ENCODE measurements around the gene FRK.

Gene FRK

DNA sequence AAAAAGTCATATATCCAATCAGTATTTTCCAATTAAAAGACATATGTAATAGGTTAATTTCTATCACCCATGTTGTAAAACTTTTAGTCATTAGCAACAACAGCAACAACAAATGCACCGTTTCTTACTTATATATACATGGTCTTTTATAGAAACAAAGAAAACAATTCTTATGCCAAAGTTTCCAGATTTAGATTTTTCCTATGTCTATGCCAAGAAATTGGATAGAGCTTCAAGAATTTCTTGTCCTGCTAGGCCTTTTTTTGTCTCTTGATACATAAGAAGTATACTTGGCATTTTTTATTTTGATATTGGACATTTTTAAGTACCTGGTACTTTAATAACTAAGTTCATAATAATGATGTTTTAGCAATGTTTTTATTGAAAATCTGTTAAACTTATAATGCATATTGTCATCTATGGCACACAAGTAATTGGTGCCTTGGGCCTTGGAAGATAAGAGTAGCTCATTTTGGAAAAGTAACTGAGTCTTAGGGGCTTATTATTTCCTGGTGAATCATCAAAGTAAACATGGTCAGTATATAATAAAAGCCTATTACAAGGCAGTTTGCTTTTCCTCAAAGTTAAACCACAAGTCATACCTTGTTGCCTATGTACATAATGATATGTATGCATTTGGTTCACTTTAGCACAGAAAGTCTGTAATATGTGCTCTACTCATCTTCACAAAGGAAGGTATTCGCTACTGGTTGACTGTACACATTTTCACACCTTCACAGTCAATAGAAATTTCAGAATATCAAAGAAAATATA, 10.1 kb upstream of the FRK start:
- H3K27me3 ChIP-seq (ENCODE audit: control insufficient read depth, insufficient read depth, low read length) = no peaks in the 10 kb centered on the region
- H3K9ac ChIP-seq (ENCODE audit: low read length) = no peak overlapping the region
- no peaks in the 10 kb centered on the region for H3K4me1 ChIP-seq (ENCODE audit: control insufficient read depth, insufficient read depth, low read length)
- H3K36me3 ChIP-seq (ENCODE audit: control insufficient read depth, insufficient read depth, low read length) = no peaks in the 10 kb centered on the region
- H3K27ac ChIP-seq (ENCODE audit: low read depth, low read length) = no peak overlapping the region
- H3K4me3 ChIP-seq (ENCODE audit: low read length) = no peak overlapping the region

DNA sequence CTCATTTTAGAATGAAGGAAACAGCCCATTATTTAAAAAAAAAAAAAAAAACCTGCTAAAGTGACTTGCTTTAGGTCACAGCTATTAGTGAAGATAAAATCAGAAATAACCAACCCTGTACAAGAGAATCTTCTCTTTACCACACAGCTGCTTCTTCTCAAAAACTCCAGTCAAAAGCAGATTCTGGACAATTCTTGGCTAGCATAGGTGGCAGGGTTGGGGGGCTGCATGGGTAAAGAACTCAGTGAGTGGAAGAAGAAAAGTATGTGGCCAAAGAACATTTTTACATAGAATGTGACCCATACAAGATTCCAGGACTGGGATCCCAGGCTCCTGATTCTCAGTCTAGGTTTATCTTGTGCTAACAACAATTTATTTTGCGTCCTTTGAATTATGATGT, 9.4 kb upstream of the FRK start:
- Histone ChIP-seq H3K27ac (ENCODE audit: low read depth, low read length) (no peak overlapping the region), H3K36me3 (ENCODE audit: control insufficient read depth, insufficient read depth, low read length) (no peaks in the 10 kb centered on the region), H3K4me1 (ENCODE audit: control insufficient read depth, insufficient read depth, low read length) (no peaks in the 10 kb centered on the region), H3K9ac (ENCODE audit: low read length) (no peak overlapping the region), H3K27me3 (ENCODE audit: control insufficient read depth, insufficient read depth, low read length) (no peaks in the 10 kb centered on the region), H3K4me3 (ENCODE audit: low read length) (no peak overlapping the region)

DNA sequence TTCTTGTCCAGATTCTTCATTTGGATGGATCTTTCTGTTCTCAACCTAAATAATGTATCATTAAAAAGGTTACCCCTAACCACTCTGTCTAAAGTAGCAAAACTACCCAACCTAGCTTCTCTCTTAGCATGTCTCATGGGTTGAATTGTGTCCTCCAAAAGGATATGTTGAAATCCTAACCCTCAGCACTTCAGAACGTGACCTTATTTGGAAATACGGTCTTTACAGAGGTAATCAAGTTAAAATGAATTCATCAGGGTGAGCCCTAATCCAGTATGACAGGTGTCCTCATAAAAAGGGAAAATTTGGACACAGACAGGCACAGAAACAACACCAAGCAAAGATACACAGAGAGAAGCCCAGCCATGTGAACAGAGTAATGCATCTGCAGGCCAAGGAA, 6.1 kb upstream of the FRK start:
- Histone ChIP-seq H3K27ac (ENCODE audit: low read depth, low read length) (no peak overlapping the region), H3K4me3 (ENCODE audit: low read length) (no peak overlapping the region), H3K36me3 (ENCODE audit: control insufficient read depth, insufficient read depth, low read length) (no peaks in the 10 kb centered on the region), H3K4me1 (ENCODE audit: control insufficient read depth, insufficient read depth, low read length) (no peaks in the 10 kb centered on the region), H3K9ac (ENCODE audit: low read length) (no peak overlapping the region), H3K27me3 (ENCODE audit: control insufficient read depth, insufficient read depth, low read length) (no peaks in the 10 kb centered on the region)

DNA sequence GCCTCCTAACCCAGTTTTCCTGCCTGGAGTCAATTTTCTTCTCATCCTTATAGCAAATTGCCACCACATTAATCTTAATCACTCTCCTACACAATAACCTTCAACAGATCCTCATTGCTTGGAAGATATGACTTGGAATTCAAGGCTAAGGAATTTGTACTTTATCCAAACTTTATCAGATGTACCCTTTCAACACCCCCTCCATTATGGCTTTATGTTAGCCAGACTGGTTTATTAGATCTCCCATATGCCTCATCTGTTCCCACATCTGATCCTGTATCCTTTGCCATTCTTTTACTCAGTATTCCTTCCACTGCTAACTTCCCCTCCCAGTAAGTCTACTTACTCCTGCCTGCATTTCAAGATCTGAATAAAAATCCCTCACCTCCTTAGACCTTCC, 4.0 kb upstream of the FRK start:
- H3K4me1 ChIP-seq (ENCODE audit: control insufficient read depth, insufficient read depth, low read length) = no peaks in the 10 kb centered on the region
- H3K27me3 ChIP-seq (ENCODE audit: control insufficient read depth, insufficient read depth, low read length) = no peaks in the 10 kb centered on the region
- H3K4me3 ChIP-seq (ENCODE audit: low read length) = no peak overlapping the region
- no peak overlapping the region for H3K9ac ChIP-seq (ENCODE audit: low read length)
- no peaks in the 10 kb centered on the region for H3K36me3 ChIP-seq (ENCODE audit: control insufficient read depth, insufficient read depth, low read length)
- H3K27ac ChIP-seq (ENCODE audit: low read depth, low read length) = no peak overlapping the region

DNA sequence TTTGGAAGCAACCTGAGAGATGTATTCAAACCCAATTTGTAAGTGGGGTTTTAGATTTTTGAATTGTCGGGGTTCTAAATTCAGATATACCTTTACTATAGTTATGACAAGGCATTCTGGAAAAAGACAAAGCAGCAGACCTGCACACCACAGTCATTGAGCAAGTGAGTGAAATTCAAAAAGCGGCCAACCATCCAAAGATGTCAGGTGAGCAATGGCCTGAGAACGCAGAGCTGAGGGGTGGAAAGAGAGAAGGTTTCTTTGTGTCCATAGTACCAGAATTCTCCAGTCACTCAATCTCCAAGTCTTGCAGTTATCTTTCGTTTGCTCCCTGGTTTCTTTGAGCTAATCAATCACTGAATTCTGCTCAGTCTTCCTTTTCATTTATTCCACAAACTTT, 1.8 kb upstream of the FRK start:
- Histone ChIP-seq H3K9ac (ENCODE audit: low read length) (no peak overlapping the region), H3K27me3 (ENCODE audit: control insufficient read depth, insufficient read depth, low read length) (no peaks in the 10 kb centered on the region), H3K36me3 (ENCODE audit: control insufficient read depth, insufficient read depth, low read length) (no peaks in the 10 kb centered on the region), H3K27ac (ENCODE audit: low read depth, low read length) (no peak overlapping the region), H3K4me1 (ENCODE audit: control insufficient read depth, insufficient read depth, low read length) (no peaks in the 10 kb centered on the region), H3K4me3 (ENCODE audit: low read length) (no peak overlapping the region)

DNA sequence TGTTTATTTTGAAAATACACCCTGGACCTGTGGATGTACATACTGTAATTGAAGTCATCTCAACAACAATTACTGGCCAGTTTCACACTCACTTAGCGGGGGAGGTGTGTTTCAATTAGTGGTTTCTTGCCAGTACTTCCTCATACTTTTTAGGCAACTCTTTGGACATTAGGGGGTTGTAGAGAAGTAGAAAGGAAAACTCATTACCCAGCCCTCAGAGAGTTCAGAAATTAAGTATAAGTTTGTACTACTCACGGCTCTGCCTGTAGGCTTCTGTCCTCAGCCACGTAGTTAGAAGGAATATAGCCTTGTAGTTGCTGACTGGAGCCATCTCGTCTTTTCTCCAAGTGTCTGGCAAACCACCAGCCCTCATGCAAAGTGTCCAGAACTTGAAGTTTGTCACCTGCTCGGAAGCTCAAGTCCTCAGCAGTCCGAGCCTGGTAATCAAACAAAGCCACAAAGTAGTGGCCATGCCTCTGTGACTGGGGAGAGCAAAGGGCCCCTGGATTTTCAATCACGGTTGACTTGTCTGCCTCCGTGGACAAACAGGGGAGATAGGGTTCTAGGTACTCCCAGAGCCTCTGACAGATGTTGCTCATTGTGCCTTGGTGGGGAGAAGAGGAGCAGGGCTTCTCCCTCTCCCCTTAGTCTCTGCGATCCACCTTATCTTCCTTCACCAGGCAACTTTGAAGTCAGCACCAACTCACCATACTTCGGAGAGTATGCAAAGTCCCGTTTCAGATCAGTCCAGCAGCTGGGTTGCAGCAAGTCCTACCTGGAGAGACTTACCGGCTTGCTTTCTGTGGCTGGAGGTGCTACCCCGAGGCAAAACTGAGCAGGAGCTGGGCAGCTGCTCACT, 749 bp downstream of the FRK start:
- peak overlapping the region; percentile 59 for H3K4me3 ChIP-seq (ENCODE audit: low read length)
- H3K27me3 ChIP-seq (ENCODE audit: control insufficient read depth, insufficient read depth, low read length) = no peaks in the 10 kb centered on the region
- H3K27ac ChIP-seq (ENCODE audit: low read depth, low read length) = no peak overlapping the region
- no peaks in the 10 kb centered on the region for H3K36me3 ChIP-seq (ENCODE audit: control insufficient read depth, insufficient read depth, low read length)
- no peak overlapping the region for H3K9ac ChIP-seq (ENCODE audit: low read length)
- H3K4me1 ChIP-seq (ENCODE audit: control insufficient read depth, insufficient read depth, low read length) = no peaks in the 10 kb centered on the region

DNA sequence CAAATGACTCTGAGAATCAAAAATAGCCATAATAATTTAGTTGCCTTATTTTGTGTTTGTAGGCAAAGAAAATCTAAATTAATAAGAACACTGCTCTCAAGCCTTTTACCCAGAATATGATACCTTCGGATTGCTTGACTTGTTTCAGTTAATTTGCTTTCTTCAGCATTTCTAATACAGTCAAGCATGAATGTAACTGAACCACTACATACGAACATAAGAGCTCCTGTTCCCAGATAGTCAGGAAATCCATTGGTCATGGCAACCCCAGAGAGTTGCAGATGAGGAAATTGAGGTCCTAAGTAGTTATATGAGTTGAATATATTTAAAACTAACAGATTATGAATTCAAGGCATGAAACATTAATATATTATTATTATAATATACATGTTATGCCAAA, 2.9 kb downstream of the FRK start:
- H3K4me1 ChIP-seq (ENCODE audit: control insufficient read depth, insufficient read depth, low read length) = no peaks in the 10 kb centered on the region
- H3K9ac ChIP-seq (ENCODE audit: low read length) = no peak overlapping the region
- no peak overlapping the region for H3K27ac ChIP-seq (ENCODE audit: low read depth, low read length)
- no peaks in the 10 kb centered on the region for H3K27me3 ChIP-seq (ENCODE audit: control insufficient read depth, insufficient read depth, low read length)
- no peak overlapping the region for H3K4me3 ChIP-seq (ENCODE audit: low read length)
- no peaks in the 10 kb centered on the region for H3K36me3 ChIP-seq (ENCODE audit: control insufficient read depth, insufficient read depth, low read length)

DNA sequence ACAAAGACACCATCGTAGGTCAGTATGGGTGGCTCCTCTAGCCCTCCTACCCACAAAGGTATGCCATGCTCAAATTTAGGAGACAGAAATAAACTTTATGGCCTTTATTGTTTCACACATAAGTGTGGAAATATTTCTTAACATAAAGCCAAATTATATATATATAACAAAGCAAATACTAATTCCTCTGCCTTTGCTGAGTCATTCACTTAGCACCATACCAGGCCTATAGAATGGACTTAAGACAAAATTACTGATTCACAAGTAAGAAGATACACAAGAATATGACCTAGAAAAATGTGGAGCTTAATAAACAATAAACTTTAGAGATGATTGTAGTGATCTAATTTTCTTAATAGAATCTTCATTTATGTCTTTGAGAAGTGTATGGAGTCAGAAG, 5.2 kb downstream of the FRK start:
- Histone ChIP-seq H3K4me3 (ENCODE audit: low read length) (no peak overlapping the region), H3K4me1 (ENCODE audit: control insufficient read depth, insufficient read depth, low read length) (no peaks in the 10 kb centered on the region), H3K27me3 (ENCODE audit: control insufficient read depth, insufficient read depth, low read length) (no peaks in the 10 kb centered on the region), H3K9ac (ENCODE audit: low read length) (no peak overlapping the region), H3K27ac (ENCODE audit: low read depth, low read length) (no peak overlapping the region), H3K36me3 (ENCODE audit: control insufficient read depth, insufficient read depth, low read length) (no peaks in the 10 kb centered on the region)

DNA sequence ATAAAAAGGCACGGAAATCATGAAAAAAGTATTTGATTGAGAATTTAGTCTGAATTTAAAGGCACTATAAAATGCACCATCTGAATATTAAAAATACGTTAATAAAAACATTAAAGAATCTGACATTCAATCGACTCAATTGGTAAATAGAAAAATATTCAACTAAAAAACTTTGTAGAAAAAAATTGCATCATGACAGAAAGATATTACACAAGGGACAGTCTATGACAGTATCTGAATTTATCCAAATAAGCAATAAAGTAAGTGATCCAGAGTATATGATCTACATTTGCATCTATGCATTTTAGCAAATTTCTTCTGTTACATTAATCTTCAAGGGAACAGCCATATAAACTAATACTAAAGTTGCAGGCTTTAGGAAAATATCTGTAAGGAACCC, 9.4 kb downstream of the FRK start:
- no peak overlapping the region for H3K27ac ChIP-seq (ENCODE audit: low read depth, low read length)
- no peak overlapping the region for H3K9ac ChIP-seq (ENCODE audit: low read length)
- H3K36me3 ChIP-seq (ENCODE audit: control insufficient read depth, insufficient read depth, low read length) = no peaks in the 10 kb centered on the region
- no peak overlapping the region for H3K4me3 ChIP-seq (ENCODE audit: low read length)
- no peaks in the 10 kb centered on the region for H3K27me3 ChIP-seq (ENCODE audit: control insufficient read depth, insufficient read depth, low read length)
- no peaks in the 10 kb centered on the region for H3K4me1 ChIP-seq (ENCODE audit: control insufficient read depth, insufficient read depth, low read length)

DNA sequence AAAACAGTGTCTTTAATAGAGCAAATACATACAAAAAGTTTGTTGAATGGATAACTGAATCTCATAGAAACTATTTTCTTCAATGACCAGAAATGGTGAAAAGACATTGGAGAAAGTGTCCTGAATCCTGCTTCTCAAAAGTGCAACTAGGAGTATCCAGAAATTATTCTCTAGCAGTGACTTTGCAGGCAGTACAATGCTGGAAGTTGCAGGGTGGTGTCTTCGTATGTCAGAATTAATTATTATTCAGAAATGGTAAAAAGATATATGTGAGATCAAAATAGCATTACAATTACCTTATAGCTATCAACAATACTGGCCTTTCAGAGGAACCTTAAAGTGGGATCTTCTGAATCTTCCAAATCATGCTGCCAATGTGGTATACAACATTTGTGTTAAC, 10.0 kb downstream of the FRK start:
- no peaks in the 10 kb centered on the region for H3K4me1 ChIP-seq (ENCODE audit: control insufficient read depth, insufficient read depth, low read length)
- no peak overlapping the region for H3K27ac ChIP-seq (ENCODE audit: low read depth, low read length)
- H3K36me3 ChIP-seq (ENCODE audit: control insufficient read depth, insufficient read depth, low read length) = no peaks in the 10 kb centered on the region
- H3K4me3 ChIP-seq (ENCODE audit: low read length) = no peak overlapping the region
- H3K9ac ChIP-seq (ENCODE audit: low read length) = no peak overlapping the region
- H3K27me3 ChIP-seq (ENCODE audit: control insufficient read depth, insufficient read depth, low read length) = no peaks in the 10 kb centered on the region

DNA sequence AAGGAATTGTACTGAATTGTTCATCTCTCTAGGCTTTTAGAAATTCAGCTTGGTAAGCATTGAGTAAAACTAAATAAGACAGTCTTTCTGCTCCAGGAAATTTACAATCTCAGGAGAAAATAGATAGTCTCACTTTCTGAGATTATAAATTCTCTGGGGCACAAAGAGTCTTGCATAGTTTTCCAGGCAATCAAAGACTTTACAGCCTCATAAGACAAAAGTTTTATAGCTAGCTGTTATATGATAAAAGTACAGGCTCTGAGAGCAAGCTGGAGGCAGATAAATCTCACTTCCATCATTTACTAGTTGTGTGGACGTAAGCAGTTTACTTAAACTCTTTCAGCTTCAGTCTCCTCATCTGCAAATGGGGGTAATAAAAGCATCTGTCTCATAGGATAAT, 11.4 kb downstream of the FRK start:
- Histone ChIP-seq H3K4me3 (ENCODE audit: low read length) (no peak overlapping the region), H3K4me1 (ENCODE audit: control insufficient read depth, insufficient read depth, low read length) (no peaks in the 10 kb centered on the region), H3K27me3 (ENCODE audit: control insufficient read depth, insufficient read depth, low read length) (no peaks in the 10 kb centered on the region), H3K36me3 (ENCODE audit: control insufficient read depth, insufficient read depth, low read length) (no peaks in the 10 kb centered on the region), H3K27ac (ENCODE audit: low read depth, low read length) (no peak overlapping the region), H3K9ac (ENCODE audit: low read length) (no peak overlapping the region)

DNA sequence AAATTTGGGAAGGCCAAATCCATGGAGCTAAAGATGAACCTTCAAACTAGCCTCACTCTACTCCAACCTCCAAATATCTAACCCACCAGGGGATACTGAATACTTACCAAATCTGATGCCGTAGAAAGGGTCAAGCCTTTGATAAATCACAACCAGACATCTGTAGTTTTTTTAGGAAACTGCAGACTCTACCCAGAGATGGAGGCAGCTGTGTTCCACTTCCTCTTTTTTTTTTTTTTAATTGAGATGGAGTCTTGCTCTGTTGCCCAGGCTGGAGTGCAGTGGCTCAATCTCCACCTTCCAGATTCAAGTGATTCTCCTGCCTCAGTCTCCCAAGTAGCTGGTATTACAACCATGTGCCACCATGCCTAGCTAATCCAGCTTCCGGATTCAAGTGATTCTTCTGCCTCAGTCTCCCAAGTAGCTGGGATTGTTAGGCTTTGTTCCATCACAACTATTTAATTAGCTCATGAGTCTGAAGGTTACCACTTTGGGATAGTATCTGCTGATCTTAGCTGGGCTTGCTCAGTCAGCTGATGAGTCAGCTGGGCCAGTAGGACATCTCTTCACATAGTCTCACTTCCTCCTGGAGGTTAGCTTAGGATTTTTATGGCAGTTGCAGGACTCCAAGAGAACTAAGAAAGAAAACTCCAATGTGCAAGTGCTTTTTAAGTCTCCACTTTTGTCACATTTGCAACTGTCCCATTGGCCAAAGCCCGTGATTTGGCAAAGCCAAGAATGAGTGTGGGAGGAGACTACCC, 13.3 kb downstream of the FRK start:
- Histone ChIP-seq H3K4me3 (ENCODE audit: low read length) (no peak overlapping the region), H3K27ac (ENCODE audit: low read depth, low read length) (no peak overlapping the region), H3K27me3 (ENCODE audit: control insufficient read depth, insufficient read depth, low read length) (no peaks in the 10 kb centered on the region), H3K36me3 (ENCODE audit: control insufficient read depth, insufficient read depth, low read length) (no peaks in the 10 kb centered on the region), H3K9ac (ENCODE audit: low read length) (no peak overlapping the region), H3K4me1 (ENCODE audit: control insufficient read depth, insufficient read depth, low read length) (no peaks in the 10 kb centered on the region)
